Omental fat pad (tissue), 4 donors: ENCODE measurements around the gene INSRR. TPM values are rescaled to one million over a fixed set of nuclear protein-coding genes. Genes with fewer than 3 reads are reported as not detected.

Experiments
- ATAC-seq: fragments of 150-250 bp; one replicate; pipeline ENCODE4 v1.9.1; 2016; ENCODE audit warnings: mild to moderate bottlenecking, moderate library complexity; ENCODE audit not compliant: low FRiP score
- DNase-seq: peaks from one replicate; pipeline ENCODE4 v3.0.0-alpha.2; 2019; ENCODE audit warnings: low spot score
- CTCF ChIP-seq, 3 donors: fragments of 450-650 bp; IDR thresholded peaks; one replicate each; pipeline ENCODE4 v1.5.1; 2016 to 2017; ENCODE audit warnings: antibody characterized with exemption in 3 of 3, mild to moderate bottlenecking in 3 of 3, moderate library complexity in 2 of 3
- total RNA-seq, 4 donors: library from RNA; depleted of rRNA; stranded (reverse); fragments of >200 nt; gene quantifications; one replicate each; pipeline ENCODE4 v1.1.0, GENCODE V29; 2016

INSRR gene
- total RNA-seq, 4 donors from 2014 or later = 0.06 to 0.12 (median 0.09) TPM; not detected in 1

- DNase-seq (no peak), ATAC-seq (no peak)
- TF ChIP-seq CTCF (IDR thresholded peaks at IDR 0.05) = no peak
These were observed 57.4 kb downstream of the INSRR start for GRCh38 chr1:156801409-156802121.

GRCh38 chr1:156797212-156797871, 61.6 kb downstream of the INSRR start:
- DNase-seq (no peak), ATAC-seq (no peak)
- no peak for TF ChIP-seq CTCF (IDR thresholded peaks at IDR 0.05)

- no peak for DNase-seq
- peak; percentile 63 for ATAC-seq
- TF ChIP-seq CTCF (IDR thresholded peaks at IDR 0.05) = no peak
These were observed 62.4 kb downstream of the INSRR start for GRCh38 chr1:156796340-156797097.

- TF ChIP-seq CTCF (IDR thresholded peaks at IDR 0.05) = no peak
- DNase-seq = no peak
- no peak for ATAC-seq
These were observed 63.1 kb downstream of the INSRR start for GRCh38 chr1:156795787-156796186.

- TF ChIP-seq CTCF (IDR thresholded peaks at IDR 0.05) = no peak
- ATAC-seq (no peak), DNase-seq (no peak)
These were observed 63.6 kb downstream of the INSRR start for GRCh38 chr1:156795374-156795733.

- no peak for TF ChIP-seq CTCF (IDR thresholded peaks at IDR 0.05)
- DNase-seq = no peak
- no peak for ATAC-seq
These were observed 64.2 kb downstream of the INSRR start for GRCh38 chr1:156794506-156795373.

Other genes starting within 250 kb of the INSRR start
- 1 to 10 TPM in 1 of 4 donors, not detected in 3; 2.8 TPM for gene HAPLN2, start 239.7 kb downstream of the INSRR start, total RNA-seq
- not detected for gene BCAN, start 217.0 kb downstream of the INSRR start, total RNA-seq
- 10 to 100 TPM; 17.4 to 76.4 (median 27.7) TPM for gene NES, start 181.7 kb downstream of the INSRR start, total RNA-seq
- 1 to 10 TPM in 3 of 4 donors, not detected in 1; 4.5 to 8.8 (median 8.8) TPM for gene CRABP2, start 153.5 kb downstream of the INSRR start, total RNA-seq
- 10 to 100 TPM; 12.1 to 25.4 (median 18.8) TPM for gene METTL25B, start 130.6 kb downstream of the INSRR start, total RNA-seq
- gene ISG20L2, start 130.4 kb downstream of the INSRR start, total RNA-seq = 10 to 100 TPM; 19.8 to 34.1 (median 28.2) TPM
- 10 to 100 TPM; 45.0 to 74.4 (median 69.8) TPM for gene MRPL24, start 118.0 kb downstream of the INSRR start, total RNA-seq
- gene HDGF, start 107.4 kb downstream of the INSRR start, total RNA-seq = 100 to 1,000 TPM; 124 to 242 (median 137) TPM
- 10 to 100 TPM; 25.5 to 34.7 (median 28.2) TPM for gene PRCC, start 91.6 kb downstream of the INSRR start, total RNA-seq
- gene SH2D2A, start 42.3 kb downstream of the INSRR start, total RNA-seq = 1 to 10 TPM; 2.2 to 6.5 (median 3.7) TPM
- 1 to 10 TPM; 1.3 to 6.3 (median 1.6) TPM for gene NTRK1, start 1.7 kb upstream of the INSRR start, total RNA-seq
- gene PEAR1, start 34.6 kb upstream of the INSRR start, total RNA-seq = 10 to 100 TPM in 2 of 4 donors, 1 to 10 TPM in 2; 5.4 to 29.5 (median 9.0) TPM
- gene LRRC71, start 61.5 kb upstream of the INSRR start, total RNA-seq = not detected
- gene ARHGEF11, start 186.6 kb upstream of the INSRR start, total RNA-seq = 10 to 100 TPM; 26.4 to 46.5 (median 35.6) TPM
- gene ETV3L, start 240.7 kb upstream of the INSRR start, total RNA-seq = not detected